Measurements from ENCODE around the gene FOXE1. TPM values are rescaled to one million over a fixed set of nuclear protein-coding genes. Genes with fewer than 3 reads are reported as not detected.
A peak's percentile ranks its signal among the peaks of the same experiment; 100 is the strongest.

Gene FOXE1
- total RNA-seq (not detected), polyA plus RNA-seq (not detected)

GRCh38 chr9:97853056-97853843 lies at the start of gene FOXE1:
Gene FOXE1 (plus strand): TSS chr9:97853226. CDS start chr9:97853915, 689 bp downstream.
- no peak within 1 kb of the TSS for H3K27ac ChIP-seq
- H3K9me3 ChIP-seq, result no peaks in the 10 kb centered on the region
- 1 to 2% methylated on average over 83 of the region's 83 CpGs for WGBS, 2 donors
- intact Hi-C loops (cut with DNase I), result no loop called here
- H3K36me3 ChIP-seq, result no peaks in the 10 kb centered on the region
- TF ChIP-seq POLR2A (IDR thresholded peaks at IDR 0.05), result no peak
- TF ChIP-seq POLR2AphosphoS5 (IDR thresholded peaks at IDR 0.05), result no peak
- no peak for TF ChIP-seq CTCF (IDR thresholded peaks at IDR 0.05)
- no peak for TF ChIP-seq EP300 (IDR thresholded peaks at IDR 0.05)
- H3K27me3 ChIP-seq, result peaks cover 85 to 100% (median 99%) of the 10 kb centered on the region in 3 donors
- peaks cover 0 to 59% (median 40%) of the 10 kb centered on the region in 4 donors for H3K4me1 ChIP-seq
- H3K4me3 ChIP-seq, result peak within 1 kb of the TSS in 3 of 4 donors; percentile 25 to 43 (median 42)
- DNase-seq, result no peak

- Histone ChIP-seq H3K36me3 (no peaks in the 10 kb centered on the region), H3K4me3 (peak overlapping the region in 1 of 4 donors; percentile 40), H3K9me3 (no peaks in the 10 kb centered on the region), H3K27ac (no peak overlapping the region), H3K27me3 (peaks cover 0 to 56% (median 10%) of the 10 kb centered on the region in 3 donors), H3K4me1 (peaks cover 0 to 11% (median 10%) of the 10 kb centered on the region in 4 donors)
- WGBS, 2 donors, result 67 to 81% methylated on average over 5 of the region's 5 CpGs
- DNase-seq, result no peak
- intact Hi-C loops (cut with DNase I), result no loop called here
- no peak for TF ChIP-seq POLR2A (IDR thresholded peaks at IDR 0.05)
- TF ChIP-seq POLR2AphosphoS5 (IDR thresholded peaks at IDR 0.05), result no peak
- no peak for TF ChIP-seq EP300 (IDR thresholded peaks at IDR 0.05)
- no peak for TF ChIP-seq CTCF (IDR thresholded peaks at IDR 0.05)
These were observed 49.0 kb upstream of the FOXE1 start for GRCh38 chr9:97804059-97804365.

- Histone ChIP-seq H3K4me3 (no peak overlapping the region), H3K27ac (no peak overlapping the region), H3K27me3 (peaks cover 0 to 29% (median 10%) of the 10 kb centered on the region in 3 donors), H3K9me3 (no peaks in the 10 kb centered on the region), H3K4me1 (peaks cover 0 to 11% (median 10%) of the 10 kb centered on the region in 4 donors), H3K36me3 (no peaks in the 10 kb centered on the region)
- TF ChIP-seq POLR2A (IDR thresholded peaks at IDR 0.05), result no peak
- TF ChIP-seq CTCF (IDR thresholded peaks at IDR 0.05), result no peak
- no peak for TF ChIP-seq POLR2AphosphoS5 (IDR thresholded peaks at IDR 0.05)
- TF ChIP-seq EP300 (IDR thresholded peaks at IDR 0.05), result no peak
- intact Hi-C loops (cut with DNase I), result no loop called here
- DNase-seq, result no peak
- 66 to 69% methylated on average over 2 of the region's 2 CpGs for WGBS, 2 donors
These were observed 46.3 kb upstream of the FOXE1 start for GRCh38 chr9:97806721-97807120.

GRCh38 chr9:97807681-97808080 lies 45.3 kb upstream of the FOXE1 start:
- Histone ChIP-seq H3K4me1 (peaks cover 0 to 11% (median 10%) of the 10 kb centered on the region in 4 donors), H3K27me3 (peaks cover 0 to 20% (median 7%) of the 10 kb centered on the region in 3 donors), H3K9me3 (no peaks in the 10 kb centered on the region), H3K36me3 (no peaks in the 10 kb centered on the region), H3K4me3 (no peak overlapping the region), H3K27ac (no peak overlapping the region)
- WGBS, 2 donors, result 54 to 70% methylated on average over 2 of the region's 2 CpGs
- no peak for TF ChIP-seq POLR2A (IDR thresholded peaks at IDR 0.05)
- intact Hi-C loops (cut with DNase I), result no loop called here
- DNase-seq, result no peak

- Histone ChIP-seq H3K27ac (no peak overlapping the region), H3K4me3 (no peak overlapping the region), H3K36me3 (no peaks in the 10 kb centered on the region), H3K9me3 (no peaks in the 10 kb centered on the region), H3K27me3 (peaks cover 0 to 12% (median 4%) of the 10 kb centered on the region in 3 donors), H3K4me1 (peaks cover 0 to 6% (median 5%) of the 10 kb centered on the region in 4 donors)
- intact Hi-C loops (cut with DNase I), result no loop called here
- DNase-seq, result no peak
- 70 to 75% methylated on average over 5 of the region's 5 CpGs for WGBS, 2 donors
- TF ChIP-seq POLR2AphosphoS5 (IDR thresholded peaks at IDR 0.05) (no peak), CTCF (IDR thresholded peaks at IDR 0.05) (no peak), EP300 (IDR thresholded peaks at IDR 0.05) (no peak), POLR2A (IDR thresholded peaks at IDR 0.05) (no peak)
These were observed 44.6 kb upstream of the FOXE1 start for GRCh38 chr9:97808415-97808814.
